GM12878 (cell line): Measurements from ENCODE around the gene KCNC4. TPM values are rescaled to one million over a fixed set of nuclear protein-coding genes. Genes with fewer than 3 reads are reported as not detected.

Experiments used
- ATAC-seq: fragments of 200-7000 bp; cut with Tn5 transposase; 3 replicates; pipeline ENCODE4 v1.9.1; 2020; ENCODE audit warnings: mild to moderate bottlenecking, moderate library complexity
- BruUV-seq: library from RNA; stranded (reverse); fragments of 400-500 nt; replicated peaks from 2 replicates; lab custom pipeline; 2021; lab: Mats Ljungman, UMichigan
- CTCF ChIA-PET: fragments of 300-600 bp; sonication (Branson Sonifier 250); formaldehyde crosslinking; extraction: SDS; loops from one replicate; lab custom pipeline; 2021; ENCODE audit warnings: inconsistent platforms; lab: Yijun Ruan, JAX
- POLR2A ChIA-PET: fragments of 350-600 bp; formaldehyde crosslinking; extraction: SDS; loops from one replicate; lab custom pipeline; 2021; ENCODE audit warnings: inconsistent platforms; lab: Charles Lee
- RAD21 ChIA-PET: fragments of 300-600 bp; sonication (Branson Sonifier 250); formaldehyde crosslinking; loops from one replicate; lab custom pipeline; 2023; ENCODE audit warnings: antibody characterized with exemption; ENCODE audit not compliant: unreplicated experiment; lab: Charles Lee
- SMC1A ChIA-PET: fragments of 300-600 bp; sonication (Branson Sonifier 250); formaldehyde crosslinking; loops from one replicate; lab custom pipeline; 2023; ENCODE audit not compliant: unreplicated experiment, uncharacterized antibody; lab: Charles Lee
- DNase-seq: peaks from one replicate; pipeline ENCODE4 v3.0.0-alpha.2; 2011; ENCODE audit warnings: low read depth, low spot score
- FAIRE-seq: peaks from 3 replicates; lab custom pipeline; 2011; peaks lifted over from hg19 to GRCh38; lab: Jason Lieb, UNC
- H2AFZ ChIP-seq: 2 replicates; pipeline ENCODE4 v1.6.0; 2011; ENCODE audit warnings: low read depth, low read length, control low read depth; ENCODE audit not compliant: control insufficient read depth
- H3K27ac ChIP-seq: 2 replicates; pipeline ENCODE4 v1.5.1; 2011; ENCODE audit warnings: control low read depth; ENCODE audit not compliant: control insufficient read depth, insufficient read depth
- H3K27me3 ChIP-seq, 2 experiments: replicated peaks in 1 of 2; 2 replicates each; pipeline versions ENCODE4 v1.6.0 to v1.6.1; 2011; ENCODE audit warnings: low read length in 1 of 2; ENCODE audit not compliant: control insufficient read depth in 2 of 2, insufficient read depth in 2 of 2
- H3K36me3 ChIP-seq, 2 experiments: 2 replicates each; pipeline ENCODE4 v1.5.1; 2011; ENCODE audit warnings: low read length in 1 of 2; ENCODE audit not compliant: control insufficient read depth in 2 of 2, insufficient read depth in 2 of 2
- H3K4me1 ChIP-seq: 2 replicates; pipeline ENCODE4 v1.6.1; 2011; ENCODE audit warnings: mild to moderate bottlenecking, low read length, moderate library complexity, mixed read lengths; ENCODE audit not compliant: control insufficient read depth, insufficient read depth
- H3K4me2 ChIP-seq: 2 replicates; pipeline ENCODE4 v1.6.0; 2011; ENCODE audit warnings: control low read depth; ENCODE audit not compliant: control insufficient read depth, insufficient read depth
- H3K4me3 ChIP-seq: fragments of 200-600 bp; sonication (generic); 2 replicates; pipeline ENCODE4 v1.5.1; 2016
- H3K79me2 ChIP-seq: 2 replicates; pipeline ENCODE4 v1.6.0; 2011; ENCODE audit warnings: low read length; ENCODE audit not compliant: control insufficient read depth, insufficient read depth
- H3K9ac ChIP-seq: 2 replicates; pipeline ENCODE4 v1.8.0; 2011; ENCODE audit warnings: low read length, control low read depth, mixed read lengths; ENCODE audit not compliant: control insufficient read depth, insufficient read depth
- H3K9me3 ChIP-seq: replicated peaks from 3 replicates; pipeline ENCODE4 v1.5.1; 2011; ENCODE audit warnings: mild to moderate bottlenecking, low read length; ENCODE audit not compliant: control insufficient read depth, insufficient read depth
- H4K20me1 ChIP-seq: 2 replicates; pipeline ENCODE4 v1.6.0; 2011; ENCODE audit not compliant: control insufficient read depth, insufficient read depth
- ASH2L ChIP-seq: fragments of 300-600, 200-600 bp; sonication (generic); IDR thresholded peaks from 2 replicates; pipeline ENCODE4 v1.6.1; 2017; ENCODE audit warnings: low read depth, mild to moderate bottlenecking, borderline replicate concordance
- CBX5 ChIP-seq: sonication (generic); IDR thresholded peaks from 2 replicates; pipeline ENCODE4 v1.6.1; 2016; ENCODE audit warnings: low read depth, moderate library complexity, mild to moderate bottlenecking, inconsistent platforms
- CHD4 ChIP-seq: fragments of 200-600 bp; sonication (generic); IDR thresholded peaks from 2 replicates; pipeline ENCODE4 v1.6.1; 2016; ENCODE audit warnings: mild to moderate bottlenecking
- CREM ChIP-seq: IDR thresholded peaks from 2 replicates; pipeline ENCODE4 v1.6.1; 2014; ENCODE audit warnings: antibody characterized with exemption, low read depth
- KLF5 ChIP-seq: fragments of 450-650 bp; IDR thresholded peaks from 2 replicates; pipeline ENCODE4 v1.6.1; 2014; ENCODE audit warnings: mild to moderate bottlenecking; ENCODE audit not compliant: partially characterized antibody
- NFIC ChIP-seq: IDR thresholded peaks from 2 replicates; pipeline ENCODE4 v1.6.1; 2012; ENCODE audit warnings: low read depth, mild to moderate bottlenecking, inconsistent platforms, low read length, moderate library complexity
- NR2C1 ChIP-seq: fragments of 450-650 bp; IDR thresholded peaks from 2 replicates; pipeline ENCODE4 v1.6.1; 2017; ENCODE audit warnings: antibody characterized with exemption, mild to moderate bottlenecking, moderate library complexity
- PAX5 ChIP-seq: IDR thresholded peaks from 2 replicates; pipeline ENCODE4 v1.6.1; 2011; ENCODE audit warnings: low read depth, low read length, borderline replicate concordance
- POLR2A ChIP-seq: IDR thresholded peaks from 2 replicates; pipeline ENCODE4 v1.6.1; 2011; ENCODE audit warnings: low read depth, mild to moderate bottlenecking, low read length
- RCOR1 ChIP-seq: conservative IDR thresholded peaks from 2 replicates; pipeline ENCODE4 v1.6.1; 2012; ENCODE audit warnings: low read depth, low read length, improper control_type of control experiment
- SP1 ChIP-seq: IDR thresholded peaks from one replicate; pipeline ENCODE4 v1.6.1; 2011; ENCODE audit warnings: low read depth, low read length
- SREBF2 ChIP-seq: IDR thresholded peaks from 2 replicates; pipeline ENCODE4 v1.6.1; 2012; ENCODE audit warnings: mild to moderate bottlenecking, low read length
- TCF12 ChIP-seq: IDR thresholded peaks from 2 replicates; pipeline ENCODE4 v1.6.1; 2011; ENCODE audit warnings: low read depth, mild to moderate bottlenecking, low read length
- YBX1 ChIP-seq: fragments of 450-650 bp; IDR thresholded peaks from 2 replicates; pipeline ENCODE4 v1.6.1; 2016; ENCODE audit warnings: antibody characterized with exemption
- YY1 ChIP-seq: IDR thresholded peaks from 2 replicates; pipeline ENCODE4 v1.6.1; 2011; ENCODE audit warnings: low read depth, mild to moderate bottlenecking, low read length
- ZBED1 ChIP-seq: IDR thresholded peaks from 2 replicates; pipeline ENCODE4 v1.6.1; 2016; ENCODE audit warnings: borderline replicate concordance
- WGBS: methylation state at CpG from one replicate; pipeline ENCODE4 v1.1.6; 2016; ENCODE audit warnings: low lambda C conversion rate; ENCODE audit not compliant: insufficient replicate concordance, insufficient coverage; ENCODE audit errors: missing lambda C conversion rate; 5-methylcytosine and 5-hydroxymethylcytosine counted together
- in situ Hi-C: fragments of 300-500 bp; cut with MboI; formaldehyde crosslinking; loops from 9 replicates; pipeline ENCODE4 v1.14.3; 2018; ENCODE audit warnings: mixed read lengths
- intact Hi-C: fragments of 100-400 bp; cut with micrococcal nuclease; formaldehyde crosslinking; loops from one replicate; pipeline ENCODE4 v1.14.2; 2022; ENCODE audit not compliant: unreplicated experiment
- polyA plus RNA-seq, 11 experiments: library from polyadenylated mRNA; depleted of rRNA in 4 of 11; unstranded in 6 of 11; stranded (reverse) in 5 of 11; fragments of >200 nt; fragmentation: Nextera tagmentation in 4 of 11; fragmentation: Illumina TruSeq in 1 of 11; extraction: Ambion mirVana in 4 of 11; extraction: Trizol in 1 of 11; gene quantifications; 1 replicate in 1 of 11; 2 replicates in 10 of 11; pipeline versions ENCODE4 v1.2.1 to v1.2.3, GENCODE V29; 2011 to 2016; ENCODE audit warnings: inconsistent platforms in 2 of 11, missing spikeins in 2 of 11, low read depth in 1 of 11
- total RNA-seq, 4 experiments: library from RNA; depleted of rRNA in 3 of 4; stranded (reverse); fragments of >200 nt in 3 of 4; fragmentation: Illumina TruSeq in 1 of 4; extraction: Trizol in 1 of 4; gene quantifications; 2 replicates each; pipeline versions ENCODE4 v1.2.1 to v1.2.3, GENCODE V29; 2013 to 2021
- TF ChIP-seq, protein P1 (sequence below): fragments of 450-650 bp; formaldehyde crosslinking; IDR thresholded peaks from 2 replicates; pipeline ENCODE4 v1.4.0; 2022; ENCODE audit warnings: mild to moderate bottlenecking, moderate library complexity
- TF ChIP-seq, protein P2 (sequence below): fragments of 450-650 bp; IDR thresholded peaks from 2 replicates; pipeline ENCODE4 v1.6.1; 2016; ENCODE audit warnings: mild to moderate bottlenecking, moderate library complexity, borderline replicate concordance
- TF ChIP-seq, protein P3 (sequence below): IDR thresholded peaks from 2 replicates; pipeline ENCODE4 v1.6.1; 2011; ENCODE audit warnings: borderline replicate concordance, low read depth, mild to moderate bottlenecking, moderate library complexity, low read length; ENCODE audit not compliant: insufficient read depth, poor library complexity, severe bottlenecking

KCNC4 gene
- total and polyA plus RNA-seq, 10 of the 15 experiments (the other 5 are each of a cell fraction or from before 2014, with no cell fraction given), result 0.06 to 1.7 (median 0.36) TPM

DNA sequence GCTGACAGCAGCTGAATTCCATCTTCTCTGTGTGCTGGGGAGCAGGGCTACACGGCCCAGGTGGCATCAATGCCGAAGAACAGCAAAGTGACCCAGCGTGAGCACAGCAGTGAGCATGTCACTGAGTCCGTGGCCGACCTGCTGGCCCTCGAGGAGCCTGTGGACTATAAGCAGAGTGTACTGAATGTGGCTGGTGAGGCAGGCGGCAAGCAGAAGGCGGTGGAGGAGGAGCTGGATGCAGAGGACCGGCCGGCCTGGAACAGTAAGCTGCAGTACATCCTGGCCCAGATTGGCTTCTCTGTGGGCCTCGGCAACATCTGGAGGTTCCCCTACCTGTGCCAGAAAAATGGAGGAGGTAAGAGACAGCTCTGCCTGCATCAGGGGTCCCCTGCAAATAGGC, 43.3 kb upstream of the KCNC4 start:
- in situ Hi-C loops, result no loop called here
- RAD21 ChIA-PET, result no interaction called here
- no peak for FAIRE-seq

More for the DNA sequence above, 43.3 kb upstream of the KCNC4 start:
- intact Hi-C loops, result no loop called here
- WGBS, result 38% methylated on average over 11 of the region's 11 CpGs
- SMC1A ChIA-PET, result no interaction called here
- TF ChIP-seq TCF12 (no peak), CREM (no peak), CBX5 (no peak), KLF5 (no peak), YY1 (no peak), PAX5 (no peak), CHD4 (no peak), NR2C1 (no peak), ASH2L (no peak), SP1 (no peak), POLR2A (no peak), RCOR1 (no peak), NFIC (no peak), SREBF2 (no peak), YBX1 (no peak), ZBED1 (no peak)
- TF ChIP-seq, protein P1, sequence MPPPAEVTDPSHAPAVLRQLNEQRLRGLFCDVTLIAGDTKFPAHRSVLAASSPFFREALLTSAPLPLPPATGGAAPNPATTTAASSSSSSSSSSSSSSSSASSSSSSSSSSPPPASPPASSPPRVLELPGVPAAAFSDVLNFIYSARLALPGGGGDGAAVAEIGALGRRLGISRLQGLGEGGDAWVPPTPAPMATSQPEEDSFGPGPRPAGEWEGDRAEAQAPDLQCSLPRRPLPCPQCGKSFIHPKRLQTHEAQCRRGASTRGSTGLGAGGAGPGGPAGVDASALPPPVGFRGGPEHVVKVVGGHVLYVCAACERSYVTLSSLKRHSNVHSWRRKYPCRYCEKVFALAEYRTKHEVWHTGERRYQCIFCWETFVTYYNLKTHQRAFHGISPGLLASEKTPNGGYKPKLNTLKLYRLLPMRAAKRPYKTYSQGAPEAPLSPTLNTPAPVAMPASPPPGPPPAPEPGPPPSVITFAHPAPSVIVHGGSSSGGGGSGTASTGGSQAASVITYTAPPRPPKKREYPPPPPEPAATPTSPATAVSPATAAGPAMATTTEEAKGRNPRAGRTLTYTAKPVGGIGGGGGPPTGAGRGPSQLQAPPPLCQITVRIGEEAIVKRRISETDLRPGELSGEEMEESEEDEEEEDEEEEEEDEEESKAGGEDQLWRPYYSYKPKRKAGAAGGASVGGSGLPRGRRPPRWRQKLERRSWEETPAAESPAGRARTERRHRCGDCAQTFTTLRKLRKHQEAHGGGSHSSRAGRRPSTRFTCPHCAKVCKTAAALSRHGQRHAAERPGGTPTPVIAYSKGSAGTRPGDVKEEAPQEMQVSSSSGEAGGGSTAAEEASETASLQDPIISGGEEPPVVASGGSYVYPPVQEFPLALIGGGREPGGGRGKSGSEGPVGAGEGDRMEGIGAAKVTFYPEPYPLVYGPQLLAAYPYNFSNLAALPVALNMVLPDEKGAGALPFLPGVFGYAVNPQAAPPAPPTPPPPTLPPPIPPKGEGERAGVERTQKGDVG (CRISPR knock-in tag), result no peak
- TF ChIP-seq, protein P2, sequence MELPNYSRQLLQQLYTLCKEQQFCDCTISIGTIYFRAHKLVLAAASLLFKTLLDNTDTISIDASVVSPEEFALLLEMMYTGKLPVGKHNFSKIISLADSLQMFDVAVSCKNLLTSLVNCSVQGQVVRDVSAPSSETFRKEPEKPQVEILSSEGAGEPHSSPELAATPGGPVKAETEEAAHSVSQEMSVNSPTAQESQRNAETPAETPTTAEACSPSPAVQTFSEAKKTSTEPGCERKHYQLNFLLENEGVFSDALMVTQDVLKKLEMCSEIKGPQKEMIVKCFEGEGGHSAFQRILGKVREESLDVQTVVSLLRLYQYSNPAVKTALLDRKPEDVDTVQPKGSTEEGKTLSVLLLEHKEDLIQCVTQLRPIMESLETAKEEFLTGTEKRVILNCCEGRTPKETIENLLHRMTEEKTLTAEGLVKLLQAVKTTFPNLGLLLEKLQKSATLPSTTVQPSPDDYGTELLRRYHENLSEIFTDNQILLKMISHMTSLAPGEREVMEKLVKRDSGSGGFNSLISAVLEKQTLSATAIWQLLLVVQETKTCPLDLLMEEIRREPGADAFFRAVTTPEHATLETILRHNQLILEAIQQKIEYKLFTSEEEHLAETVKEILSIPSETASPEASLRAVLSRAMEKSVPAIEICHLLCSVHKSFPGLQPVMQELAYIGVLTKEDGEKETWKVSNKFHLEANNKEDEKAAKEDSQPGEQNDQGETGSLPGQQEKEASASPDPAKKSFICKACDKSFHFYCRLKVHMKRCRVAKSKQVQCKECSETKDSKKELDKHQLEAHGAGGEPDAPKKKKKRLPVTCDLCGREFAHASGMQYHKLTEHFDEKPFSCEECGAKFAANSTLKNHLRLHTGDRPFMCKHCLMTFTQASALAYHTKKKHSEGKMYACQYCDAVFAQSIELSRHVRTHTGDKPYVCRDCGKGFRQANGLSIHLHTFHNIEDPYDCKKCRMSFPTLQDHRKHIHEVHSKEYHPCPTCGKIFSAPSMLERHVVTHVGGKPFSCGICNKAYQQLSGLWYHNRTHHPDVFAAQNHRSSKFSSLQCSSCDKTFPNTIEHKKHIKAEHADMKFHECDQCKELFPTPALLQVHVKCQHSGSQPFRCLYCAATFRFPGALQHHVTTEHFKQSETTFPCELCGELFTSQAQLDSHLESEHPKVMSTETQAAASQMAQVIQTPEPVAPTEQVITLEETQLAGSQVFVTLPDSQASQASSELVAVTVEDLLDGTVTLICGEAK, result no peak
- TF ChIP-seq, protein P3, sequence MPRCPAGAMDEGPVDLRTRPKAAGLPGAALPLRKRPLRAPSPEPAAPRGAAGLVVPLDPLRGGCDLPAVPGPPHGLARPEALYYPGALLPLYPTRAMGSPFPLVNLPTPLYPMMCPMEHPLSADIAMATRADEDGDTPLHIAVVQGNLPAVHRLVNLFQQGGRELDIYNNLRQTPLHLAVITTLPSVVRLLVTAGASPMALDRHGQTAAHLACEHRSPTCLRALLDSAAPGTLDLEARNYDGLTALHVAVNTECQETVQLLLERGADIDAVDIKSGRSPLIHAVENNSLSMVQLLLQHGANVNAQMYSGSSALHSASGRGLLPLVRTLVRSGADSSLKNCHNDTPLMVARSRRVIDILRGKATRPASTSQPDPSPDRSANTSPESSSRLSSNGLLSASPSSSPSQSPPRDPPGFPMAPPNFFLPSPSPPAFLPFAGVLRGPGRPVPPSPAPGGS, result no peak
- BruUV-seq, result no TSS peak
- DNase-seq (no peak), ATAC-seq (no peak)
- Histone ChIP-seq H3K27ac (no peak overlapping the region), H3K9ac (no peak overlapping the region), H3K9me3 (no peaks in the 10 kb centered on the region), H3K36me3 (no peaks in the 10 kb centered on the region), H3K4me3 (no peak overlapping the region), H3K27me3 (peaks cover 0 to 4% of the 10 kb centered on the region in 2 experiments; a peak in 2 of 4 replicates), H2AFZ (no peak overlapping the region), H3K4me1 (no peaks in the 10 kb centered on the region), H3K4me2 (no peak overlapping the region), H4K20me1 (no peaks in the 10 kb centered on the region), H3K79me2 (no peaks in the 10 kb centered on the region)
- POLR2A ChIA-PET, result no interaction called here
- CTCF ChIA-PET, result interaction anchor here (0.8 to 1.4 kb wide), 3 partner anchors 30 to 83 kb away, joined by 3 to 5 read pairs (median 3); no protein-coding TSS in a partner anchor
